Measurements from ENCODE around the gene SPTBN5.

SPTBN5 gene

DNA sequence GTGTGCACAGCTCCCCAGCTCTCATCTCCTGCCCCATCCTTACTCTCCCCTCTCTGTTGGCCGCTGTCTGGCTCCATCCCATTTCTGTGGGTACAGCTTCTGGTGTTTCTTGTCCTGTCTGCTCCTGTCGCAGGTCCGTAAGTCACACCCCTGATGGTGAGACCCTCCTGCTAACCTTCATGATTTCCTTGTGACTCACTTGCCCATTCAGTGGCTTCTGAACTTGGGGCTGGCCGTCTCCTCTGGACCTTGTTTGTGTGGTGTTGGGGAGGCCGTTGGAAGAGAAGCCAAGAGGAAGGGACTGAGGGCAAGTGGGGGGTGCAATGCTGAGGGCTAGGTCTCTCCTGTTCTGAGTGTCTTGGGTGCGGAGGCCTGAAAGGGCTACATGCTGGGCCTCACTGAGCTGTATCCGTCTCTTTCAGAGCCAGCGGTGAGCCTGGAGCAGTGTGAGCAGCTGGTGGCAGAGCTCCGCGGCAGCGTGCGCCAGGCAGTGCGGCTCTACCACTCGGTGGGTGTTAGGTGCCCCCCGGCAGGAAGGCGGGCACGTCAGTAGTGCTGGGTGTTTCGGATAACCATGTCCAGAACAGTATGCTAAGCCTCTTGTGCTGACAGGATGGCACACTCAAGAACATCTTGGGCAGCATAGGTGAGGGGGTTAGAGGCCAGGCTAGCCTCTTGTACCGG, 69.6 kb downstream of the SPTBN5 start:
- H4K20me1 ChIP-seq (ENCODE audit: control insufficient read depth, insufficient read depth, low read depth, low read length), result no peaks in the 10 kb centered on the region
- H3K4me1 ChIP-seq (ENCODE audit: control insufficient read depth, low read length), result peaks cover 12% of the 10 kb centered on the region
- H3K36me3 ChIP-seq (ENCODE audit: control insufficient read depth, low read length), result no peaks in the 10 kb centered on the region
- TF ChIP-seq, protein P1, sequence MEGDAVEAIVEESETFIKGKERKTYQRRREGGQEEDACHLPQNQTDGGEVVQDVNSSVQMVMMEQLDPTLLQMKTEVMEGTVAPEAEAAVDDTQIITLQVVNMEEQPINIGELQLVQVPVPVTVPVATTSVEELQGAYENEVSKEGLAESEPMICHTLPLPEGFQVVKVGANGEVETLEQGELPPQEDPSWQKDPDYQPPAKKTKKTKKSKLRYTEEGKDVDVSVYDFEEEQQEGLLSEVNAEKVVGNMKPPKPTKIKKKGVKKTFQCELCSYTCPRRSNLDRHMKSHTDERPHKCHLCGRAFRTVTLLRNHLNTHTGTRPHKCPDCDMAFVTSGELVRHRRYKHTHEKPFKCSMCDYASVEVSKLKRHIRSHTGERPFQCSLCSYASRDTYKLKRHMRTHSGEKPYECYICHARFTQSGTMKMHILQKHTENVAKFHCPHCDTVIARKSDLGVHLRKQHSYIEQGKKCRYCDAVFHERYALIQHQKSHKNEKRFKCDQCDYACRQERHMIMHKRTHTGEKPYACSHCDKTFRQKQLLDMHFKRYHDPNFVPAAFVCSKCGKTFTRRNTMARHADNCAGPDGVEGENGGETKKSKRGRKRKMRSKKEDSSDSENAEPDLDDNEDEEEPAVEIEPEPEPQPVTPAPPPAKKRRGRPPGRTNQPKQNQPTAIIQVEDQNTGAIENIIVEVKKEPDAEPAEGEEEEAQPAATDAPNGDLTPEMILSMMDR (IDR thresholded peaks at IDR 0.05; ENCODE audit: low read depth, low read length, poor library complexity, severe bottlenecking), result no peak
- no peak for TF ChIP-seq EZH2phosphoT487 (IDR thresholded peaks at IDR 0.05; ENCODE audit: borderline replicate concordance, low read length)
- H3K9me2 ChIP-seq (replicated peaks; ENCODE audit: control insufficient read depth, low read length), result no peaks in the 10 kb centered on the region
- H3K27me3 ChIP-seq (ENCODE audit: control insufficient read depth, low read length), result no peaks in the 10 kb centered on the region
- H3K9me3 ChIP-seq (ENCODE audit: control insufficient read depth, insufficient read depth, low read length), result no peaks in the 10 kb centered on the region
- H3K27ac ChIP-seq (ENCODE audit: low read depth, low read length), result no peak overlapping the region
- no peak overlapping the region for H3K4me2 ChIP-seq (ENCODE audit: low read length)
- no peaks in the 10 kb centered on the region for H3F3A ChIP-seq (ENCODE audit: control insufficient read depth, insufficient read depth)
- no peak overlapping the region for H3K4me3 ChIP-seq (ENCODE audit: low read length)
- no peaks in the 10 kb centered on the region; the same call in 1 of the 2 replicates for H3K79me2 ChIP-seq (ENCODE audit: control insufficient read depth, low read length)

DNA sequence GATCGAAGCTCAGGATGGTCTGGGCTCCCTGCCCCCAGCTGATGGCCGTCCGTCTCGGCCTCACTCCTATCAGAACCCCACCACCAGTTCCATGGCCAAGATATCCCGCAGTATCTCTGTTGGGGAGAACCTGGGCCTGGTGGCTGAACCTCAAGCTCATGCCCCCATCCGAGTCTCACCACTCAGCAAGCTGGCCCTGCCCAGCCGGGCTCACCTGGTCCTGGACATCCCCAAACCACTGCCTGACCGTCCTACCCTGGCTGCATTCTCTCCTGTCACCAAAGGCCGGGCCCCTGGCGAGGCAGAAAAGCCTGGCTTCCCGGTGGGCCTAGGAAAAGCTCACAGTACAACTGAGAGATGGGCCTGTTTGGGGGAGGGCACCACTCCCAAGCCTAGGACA, 70.4 kb downstream of the SPTBN5 start:
- no peaks in the 10 kb centered on the region for H3K27me3 ChIP-seq (ENCODE audit: control insufficient read depth, low read length)
- H3K79me2 ChIP-seq (ENCODE audit: control insufficient read depth, low read length), result no peaks in the 10 kb centered on the region
- H3K4me3 ChIP-seq (ENCODE audit: low read length), result no peak overlapping the region
- no peak overlapping the region for H3K27ac ChIP-seq (ENCODE audit: low read depth, low read length)
- H4K20me1 ChIP-seq (ENCODE audit: control insufficient read depth, insufficient read depth, low read depth, low read length), result no peaks in the 10 kb centered on the region
- no peaks in the 10 kb centered on the region for H3K9me3 ChIP-seq (ENCODE audit: control insufficient read depth, insufficient read depth, low read length)
- H3K4me1 ChIP-seq (ENCODE audit: control insufficient read depth, low read length), result peaks cover 5% of the 10 kb centered on the region
- H3K4me2 ChIP-seq (ENCODE audit: low read length), result no peak overlapping the region
- TF ChIP-seq, protein P1 (IDR thresholded peaks at IDR 0.05; ENCODE audit: low read depth, low read length, poor library complexity, severe bottlenecking), result no peak
- TF ChIP-seq EZH2phosphoT487 (IDR thresholded peaks at IDR 0.05; ENCODE audit: borderline replicate concordance, low read length), result no peak
- no peaks in the 10 kb centered on the region for H3F3A ChIP-seq (ENCODE audit: control insufficient read depth, insufficient read depth)
- H3K9me2 ChIP-seq (replicated peaks; ENCODE audit: control insufficient read depth, low read length), result no peaks in the 10 kb centered on the region
- H3K36me3 ChIP-seq (ENCODE audit: control insufficient read depth, low read length), result no peaks in the 10 kb centered on the region

DNA sequence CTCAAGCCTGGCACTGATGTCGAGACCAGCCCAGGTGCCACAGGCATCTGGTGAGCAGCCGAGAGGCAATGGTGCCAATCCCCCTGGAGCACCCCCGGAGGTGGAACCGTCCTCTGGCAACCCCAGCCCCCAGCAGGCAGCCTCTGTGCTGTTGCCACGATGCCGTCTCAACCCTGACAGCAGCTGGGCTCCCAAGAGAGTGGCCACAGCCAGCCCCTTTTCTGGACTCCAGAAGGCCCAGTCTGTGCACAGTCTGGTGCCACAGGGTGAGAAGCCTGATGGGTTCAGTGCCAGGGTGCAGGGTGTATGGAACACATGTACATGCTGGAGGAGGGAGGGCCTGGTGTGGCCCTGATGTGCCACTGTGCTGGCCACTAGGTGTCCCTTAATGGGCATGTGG, 70.9 kb downstream of the SPTBN5 start:
- Histone ChIP-seq H3K4me2 (ENCODE audit: low read length) (no peak overlapping the region), H3F3A (ENCODE audit: control insufficient read depth, insufficient read depth) (no peaks in the 10 kb centered on the region), H4K20me1 (ENCODE audit: control insufficient read depth, insufficient read depth, low read depth, low read length) (no peaks in the 10 kb centered on the region), H3K27ac (ENCODE audit: low read depth, low read length) (no peak overlapping the region), H3K27me3 (ENCODE audit: control insufficient read depth, low read length) (no peaks in the 10 kb centered on the region), H3K4me1 (ENCODE audit: control insufficient read depth, low read length) (peaks cover 4% of the 10 kb centered on the region), H3K9me2 (replicated peaks; ENCODE audit: control insufficient read depth, low read length) (no peaks in the 10 kb centered on the region), H3K36me3 (ENCODE audit: control insufficient read depth, low read length) (no peaks in the 10 kb centered on the region), H3K9me3 (ENCODE audit: control insufficient read depth, insufficient read depth, low read length) (no peaks in the 10 kb centered on the region), H3K79me2 (ENCODE audit: control insufficient read depth, low read length) (no peaks in the 10 kb centered on the region), H3K4me3 (ENCODE audit: low read length) (no peak overlapping the region)
- TF ChIP-seq, protein P1 (IDR thresholded peaks at IDR 0.05; ENCODE audit: low read depth, low read length, poor library complexity, severe bottlenecking), result no peak
- no peak for TF ChIP-seq EZH2phosphoT487 (IDR thresholded peaks at IDR 0.05; ENCODE audit: borderline replicate concordance, low read length)

Data from DOHH2 (cell line).